AG04450 (cell line): ENCODE measurements around the gene GZMA. TPM values are rescaled to one million over a fixed set of nuclear protein-coding genes. Genes with fewer than 3 reads are reported as not detected.
"Not testable (repeated sequence)": the region's sequence is repeated elsewhere in the genome, so short reads cannot be mapped to it uniquely, and the experiment has no call there.

Experiments used
- CTCF ChIA-PET: fragments of 300-600, 350-600 bp; formaldehyde crosslinking; extraction: SDS; loops from one replicate; lab custom pipeline; 2022; ENCODE audit warnings: antibody characterized with exemption, inconsistent platforms; lab: Charles Lee
- POLR2A ChIA-PET: fragments of 350-600 bp; formaldehyde crosslinking; extraction: SDS; loops from one replicate; lab custom pipeline; 2021; ENCODE audit warnings: antibody characterized with exemption, inconsistent platforms; lab: Yijun Ruan, JAX
- DNase-seq: peaks from one replicate; pipeline ENCODE4 v3.0.0-alpha.2; 2011; ENCODE audit warnings: low read depth, low spot score
- H3K27ac ChIP-seq: one replicate; pipeline ENCODE4 v1.5.1; 2012; ENCODE audit warnings: low read depth, low read length, control low read depth
- H3K27me3 ChIP-seq: one replicate; pipeline ENCODE4 v1.6.0; 2012; ENCODE audit warnings: low read length; ENCODE audit not compliant: control insufficient read depth, insufficient read depth
- H3K4me3 ChIP-seq: 2 replicates; pipeline ENCODE4 v1.5.1; 2011; ENCODE audit warnings: mild to moderate bottlenecking, low read depth, low read length, control low read depth
- H3K9me3 ChIP-seq: 2 replicates; pipeline ENCODE4 v1.5.1; 2012; ENCODE audit warnings: low read length; ENCODE audit not compliant: control insufficient read depth, insufficient read depth
- polyA plus RNA-seq: library from polyadenylated mRNA; depleted of rRNA; stranded (reverse); fragments of >200 nt; gene quantifications from 2 replicates; pipeline ENCODE4 v1.2.3, GENCODE V29; 2011
- TF ChIP-seq, protein P1 (sequence below): IDR thresholded peaks from 2 replicates; pipeline ENCODE4 v1.5.1; 2011; ENCODE audit warnings: low read depth, low read length, control low read depth, inconsistent platforms

The GZMA gene
- polyA plus RNA-seq, 1 experiment = not detected

DNA sequence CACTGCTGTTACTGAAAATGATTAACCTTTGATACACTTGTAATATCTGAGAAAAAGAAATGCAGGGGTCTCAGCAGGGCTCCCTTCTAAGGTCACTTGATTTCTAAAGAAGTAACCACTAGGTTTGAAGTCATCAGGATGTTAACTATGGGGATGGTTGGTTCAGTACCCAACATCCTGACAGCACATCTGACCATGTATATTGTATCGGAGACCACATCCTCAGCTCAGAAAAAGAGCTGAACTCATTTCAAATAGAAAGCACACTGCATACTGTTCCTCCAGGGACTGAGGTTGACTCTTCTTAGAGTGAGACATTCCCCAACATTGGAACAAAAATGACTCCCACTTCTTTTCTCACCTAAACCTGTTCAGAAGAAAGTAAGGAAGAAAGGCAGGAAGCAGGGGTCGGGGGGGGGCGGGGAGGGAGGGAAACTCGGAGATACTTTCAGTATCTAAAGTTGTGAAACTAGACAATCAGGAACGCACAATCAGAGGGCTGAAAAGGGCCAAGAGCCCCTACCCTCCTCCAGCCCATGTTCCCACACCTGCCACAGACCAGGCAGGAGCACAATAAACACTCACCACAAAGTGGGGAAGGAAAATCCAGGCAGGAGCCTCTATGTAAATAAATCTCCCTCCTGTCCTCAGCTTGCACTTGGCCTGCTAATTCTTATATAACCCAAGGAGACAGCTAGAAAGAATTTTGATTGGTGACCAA is 730 bp upstream of the GZMA start:
- ChIA-PET POLR2A (no interaction called here), CTCF (interaction anchor here (0.6 kb wide), 1 partner anchor 146 kb away, joined by 5 read pairs; no protein-coding TSS in a partner anchor)
- Histone ChIP-seq H3K27me3 (peaks cover 5% of the 10 kb centered on the region), H3K27ac (no peak overlapping the region), H3K4me3 (no peak overlapping the region), H3K9me3 (no peaks in the 10 kb centered on the region)
- no peak for DNase-seq
- TF ChIP-seq, protein P1, sequence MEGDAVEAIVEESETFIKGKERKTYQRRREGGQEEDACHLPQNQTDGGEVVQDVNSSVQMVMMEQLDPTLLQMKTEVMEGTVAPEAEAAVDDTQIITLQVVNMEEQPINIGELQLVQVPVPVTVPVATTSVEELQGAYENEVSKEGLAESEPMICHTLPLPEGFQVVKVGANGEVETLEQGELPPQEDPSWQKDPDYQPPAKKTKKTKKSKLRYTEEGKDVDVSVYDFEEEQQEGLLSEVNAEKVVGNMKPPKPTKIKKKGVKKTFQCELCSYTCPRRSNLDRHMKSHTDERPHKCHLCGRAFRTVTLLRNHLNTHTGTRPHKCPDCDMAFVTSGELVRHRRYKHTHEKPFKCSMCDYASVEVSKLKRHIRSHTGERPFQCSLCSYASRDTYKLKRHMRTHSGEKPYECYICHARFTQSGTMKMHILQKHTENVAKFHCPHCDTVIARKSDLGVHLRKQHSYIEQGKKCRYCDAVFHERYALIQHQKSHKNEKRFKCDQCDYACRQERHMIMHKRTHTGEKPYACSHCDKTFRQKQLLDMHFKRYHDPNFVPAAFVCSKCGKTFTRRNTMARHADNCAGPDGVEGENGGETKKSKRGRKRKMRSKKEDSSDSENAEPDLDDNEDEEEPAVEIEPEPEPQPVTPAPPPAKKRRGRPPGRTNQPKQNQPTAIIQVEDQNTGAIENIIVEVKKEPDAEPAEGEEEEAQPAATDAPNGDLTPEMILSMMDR = no peak

DNA sequence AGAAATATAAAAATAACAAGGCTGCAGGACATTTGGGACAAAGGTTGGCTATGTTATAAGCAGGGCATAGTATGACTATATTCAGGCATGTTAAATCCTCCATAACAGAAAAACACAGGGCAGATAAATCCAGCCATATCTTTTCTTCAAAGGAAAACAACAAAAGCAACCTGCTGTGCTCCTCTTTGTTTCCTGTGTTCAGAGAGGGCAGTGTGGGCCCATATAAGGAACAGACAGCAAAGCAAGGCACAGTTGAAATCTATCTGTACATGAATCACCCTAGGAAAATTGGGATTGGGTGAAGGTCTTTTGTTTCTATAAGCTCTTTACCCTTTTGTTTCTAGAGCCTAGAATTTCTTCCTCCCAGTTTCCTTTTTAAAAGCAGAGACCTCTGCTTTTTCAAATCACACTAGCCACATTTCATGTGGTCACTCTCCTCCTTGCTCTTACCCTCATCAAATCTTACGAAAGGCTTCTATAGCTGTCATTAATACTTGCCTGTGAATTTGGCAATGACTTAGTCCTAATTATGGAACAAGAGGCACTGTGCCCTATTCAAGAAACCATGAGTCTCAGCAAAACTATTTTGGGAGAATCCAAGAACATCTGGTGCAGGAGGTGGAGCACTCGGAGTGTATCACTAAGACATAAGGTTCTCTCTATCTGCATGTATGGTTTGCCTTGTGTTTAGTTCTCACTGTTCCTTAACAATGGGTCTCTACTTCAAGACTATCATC is 1.8 kb downstream of the GZMA start:
- CTCF ChIA-PET = interaction anchor here (1.4 kb wide), 1 partner anchor 12 kb away, joined by 4 read pairs; no protein-coding TSS in a partner anchor

DNA sequence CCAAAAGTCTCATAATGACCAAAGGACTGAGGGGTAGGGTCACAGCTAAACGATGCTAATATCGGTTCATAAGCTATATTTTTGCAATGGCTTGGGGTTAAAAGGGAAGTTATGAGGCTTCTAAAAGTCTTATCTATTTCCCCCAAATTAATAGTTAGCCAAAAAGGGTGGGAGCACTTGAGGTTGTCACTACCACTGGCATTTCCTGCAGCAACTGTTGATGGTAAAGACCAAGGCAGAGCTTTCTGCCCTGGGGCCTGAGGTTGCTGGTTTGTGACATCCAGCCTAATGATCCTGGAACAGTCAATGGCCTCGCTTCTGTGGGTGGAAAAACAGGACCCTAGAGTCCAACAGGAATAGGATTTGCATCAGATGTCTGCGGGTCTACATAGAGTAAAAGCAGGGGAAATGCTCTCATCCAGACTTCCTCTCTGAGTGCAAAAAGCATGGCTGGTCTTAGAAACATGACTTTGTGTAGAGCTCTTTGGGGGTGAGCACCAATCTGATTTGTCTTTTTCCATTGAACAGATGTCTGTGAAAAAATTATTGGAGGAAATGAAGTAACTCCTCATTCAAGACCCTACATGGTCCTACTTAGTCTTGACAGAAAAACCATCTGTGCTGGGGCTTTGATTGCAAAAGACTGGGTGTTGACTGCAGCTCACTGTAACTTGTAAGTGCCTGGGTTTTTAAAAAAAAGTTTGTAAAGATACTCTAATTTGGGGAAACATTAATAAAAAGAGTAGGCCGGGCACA is 2.7 kb downstream of the GZMA start:
- POLR2A ChIA-PET = no interaction called here
- TF ChIP-seq, protein P1 = no peak
- CTCF ChIA-PET = no interaction called here
- Histone ChIP-seq H3K27ac (no peak overlapping the region), H3K4me3 (no peak overlapping the region), H3K9me3 (no peaks in the 10 kb centered on the region), H3K27me3 (peaks cover 5% of the 10 kb centered on the region)
- DNase-seq = no peak

More for the DNA sequence above, 1.8 kb downstream of the GZMA start:
- TF ChIP-seq, protein P1 = no peak
- no peak for DNase-seq
- Histone ChIP-seq H3K27me3 (peaks cover 5% of the 10 kb centered on the region), H3K4me3 (no peak overlapping the region), H3K9me3 (no peaks in the 10 kb centered on the region), H3K27ac (no peak overlapping the region)
- POLR2A ChIA-PET = no interaction called here

DNA sequence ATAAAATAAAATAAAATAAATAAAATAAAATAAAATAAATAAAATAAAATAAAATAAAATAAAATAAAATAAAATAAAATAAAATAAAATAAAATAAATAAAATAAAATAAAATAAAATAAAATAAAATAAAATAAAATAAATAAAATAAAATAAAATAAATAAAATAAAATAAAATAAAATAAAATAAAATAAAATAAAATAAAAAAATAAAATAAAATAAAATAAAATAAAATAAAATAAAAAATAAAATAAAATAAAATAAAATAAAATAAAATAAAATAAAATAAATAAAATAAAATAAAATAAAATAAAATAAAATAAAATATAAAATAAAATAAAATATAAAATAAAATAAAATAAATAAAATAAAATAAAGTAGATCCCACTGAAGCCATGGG is 3.5 kb downstream of the GZMA start:
- DNase-seq, POLR2A ChIA-PET, H3K27ac ChIP-seq, H3K9me3 ChIP-seq, H3K27me3 ChIP-seq, CTCF ChIA-PET, H3K4me3 ChIP-seq: not testable (repeated sequence)

DNA sequence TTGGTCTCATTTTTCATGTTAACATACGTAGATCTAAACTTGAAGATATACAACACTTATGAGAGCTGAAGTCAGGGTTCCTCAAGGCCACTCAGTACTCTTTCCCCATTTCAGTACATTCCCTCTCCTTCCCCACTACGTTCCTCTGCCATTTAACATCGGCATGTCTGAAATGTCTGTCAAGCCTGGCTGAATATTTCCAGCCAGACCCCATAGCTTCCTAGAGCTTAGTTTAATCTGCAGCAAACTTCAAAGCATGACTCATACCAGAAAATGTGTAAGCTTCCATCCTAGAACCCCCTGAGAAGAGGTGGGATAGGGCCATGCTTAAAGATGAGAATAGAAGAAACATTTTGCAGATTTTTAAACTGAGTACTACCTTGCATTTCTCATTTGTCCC is 6.2 kb downstream of the GZMA start:
- Histone ChIP-seq H3K9me3 (no peaks in the 10 kb centered on the region), H3K27me3 (peaks cover 4% of the 10 kb centered on the region), H3K27ac (no peak overlapping the region), H3K4me3 (no peak overlapping the region)
- DNase-seq = no peak
- POLR2A ChIA-PET = no interaction called here
- TF ChIP-seq, protein P1 = no peak
- CTCF ChIA-PET = interaction anchor here (0.5 kb wide), 1 partner anchor 27 kb away, joined by 4 read pairs; no protein-coding TSS in a partner anchor
